Omental fat pad (tissue), 4 donors: Measurements from ENCODE around the gene CLK1. TPM values are rescaled to one million over a fixed set of nuclear protein-coding genes. Genes with fewer than 3 reads are reported as not detected.

Experiments
- ATAC-seq: fragments of 150-250 bp; one replicate; pipeline ENCODE4 v1.9.1; 2016; ENCODE audit warnings: mild to moderate bottlenecking, moderate library complexity; ENCODE audit not compliant: low FRiP score
- DNase-seq: peaks from one replicate; pipeline ENCODE4 v3.0.0-alpha.2; 2019; ENCODE audit warnings: low spot score
- total RNA-seq, 4 donors: library from RNA; depleted of rRNA; stranded (reverse); fragments of >200 nt; gene quantifications; one replicate each; pipeline ENCODE4 v1.1.0, GENCODE V29; 2016
- TF ChIP-seq, protein P1 (sequence below), 3 donors: fragments of 450-650 bp; IDR thresholded peaks; one replicate each; pipeline ENCODE4 v1.5.1; 2016 to 2017; ENCODE audit warnings: antibody characterized with exemption in 3 of 3, mild to moderate bottlenecking in 3 of 3, moderate library complexity in 2 of 3

The CLK1 gene
- total RNA-seq, 4 donors from 2014 or later, result 115 to 224 (median 126) TPM

DNA sequence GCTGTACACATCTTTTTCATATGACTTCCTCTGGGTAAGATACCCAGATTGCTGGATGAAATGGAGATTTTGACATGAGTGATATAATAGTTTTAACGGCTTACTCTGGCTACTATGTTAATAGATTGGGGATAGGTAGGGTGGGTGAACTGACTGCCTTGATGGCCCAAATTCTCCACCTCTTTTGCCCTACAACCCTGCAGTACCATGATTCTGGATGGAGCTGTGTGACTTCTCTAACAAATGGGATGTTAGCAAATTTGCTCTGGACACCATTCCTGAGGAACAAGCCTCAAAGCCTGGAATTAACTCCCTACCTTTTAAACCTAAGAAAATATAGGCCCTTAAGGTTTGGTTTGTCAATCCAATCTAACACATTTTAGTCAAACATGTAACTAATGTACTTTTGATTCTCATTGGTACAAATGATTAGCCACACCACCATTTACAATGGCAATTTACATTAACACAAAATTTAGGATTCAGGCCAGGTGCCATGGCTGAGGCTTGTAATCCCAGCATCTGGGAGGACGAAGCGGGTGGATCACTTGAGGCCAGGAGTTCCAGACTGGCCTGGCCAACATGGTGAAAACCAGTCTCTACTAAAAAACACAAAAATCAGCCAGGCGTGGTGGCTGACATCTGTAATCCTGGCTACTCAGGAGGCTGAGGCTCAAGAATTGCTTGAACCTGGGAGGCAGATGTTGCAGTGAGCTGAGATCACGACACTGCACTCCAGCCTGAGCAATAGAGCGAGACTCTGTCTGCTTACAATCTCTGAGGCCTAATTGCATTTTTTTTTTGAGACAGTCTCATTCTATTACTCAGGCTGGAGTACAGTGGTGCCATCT lies 12.8 kb downstream of the CLK1 start:
- DNase-seq (no peak), ATAC-seq (no peak)
- TF ChIP-seq, protein P1, sequence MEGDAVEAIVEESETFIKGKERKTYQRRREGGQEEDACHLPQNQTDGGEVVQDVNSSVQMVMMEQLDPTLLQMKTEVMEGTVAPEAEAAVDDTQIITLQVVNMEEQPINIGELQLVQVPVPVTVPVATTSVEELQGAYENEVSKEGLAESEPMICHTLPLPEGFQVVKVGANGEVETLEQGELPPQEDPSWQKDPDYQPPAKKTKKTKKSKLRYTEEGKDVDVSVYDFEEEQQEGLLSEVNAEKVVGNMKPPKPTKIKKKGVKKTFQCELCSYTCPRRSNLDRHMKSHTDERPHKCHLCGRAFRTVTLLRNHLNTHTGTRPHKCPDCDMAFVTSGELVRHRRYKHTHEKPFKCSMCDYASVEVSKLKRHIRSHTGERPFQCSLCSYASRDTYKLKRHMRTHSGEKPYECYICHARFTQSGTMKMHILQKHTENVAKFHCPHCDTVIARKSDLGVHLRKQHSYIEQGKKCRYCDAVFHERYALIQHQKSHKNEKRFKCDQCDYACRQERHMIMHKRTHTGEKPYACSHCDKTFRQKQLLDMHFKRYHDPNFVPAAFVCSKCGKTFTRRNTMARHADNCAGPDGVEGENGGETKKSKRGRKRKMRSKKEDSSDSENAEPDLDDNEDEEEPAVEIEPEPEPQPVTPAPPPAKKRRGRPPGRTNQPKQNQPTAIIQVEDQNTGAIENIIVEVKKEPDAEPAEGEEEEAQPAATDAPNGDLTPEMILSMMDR (IDR thresholded peaks at IDR 0.05), result no peak

DNA sequence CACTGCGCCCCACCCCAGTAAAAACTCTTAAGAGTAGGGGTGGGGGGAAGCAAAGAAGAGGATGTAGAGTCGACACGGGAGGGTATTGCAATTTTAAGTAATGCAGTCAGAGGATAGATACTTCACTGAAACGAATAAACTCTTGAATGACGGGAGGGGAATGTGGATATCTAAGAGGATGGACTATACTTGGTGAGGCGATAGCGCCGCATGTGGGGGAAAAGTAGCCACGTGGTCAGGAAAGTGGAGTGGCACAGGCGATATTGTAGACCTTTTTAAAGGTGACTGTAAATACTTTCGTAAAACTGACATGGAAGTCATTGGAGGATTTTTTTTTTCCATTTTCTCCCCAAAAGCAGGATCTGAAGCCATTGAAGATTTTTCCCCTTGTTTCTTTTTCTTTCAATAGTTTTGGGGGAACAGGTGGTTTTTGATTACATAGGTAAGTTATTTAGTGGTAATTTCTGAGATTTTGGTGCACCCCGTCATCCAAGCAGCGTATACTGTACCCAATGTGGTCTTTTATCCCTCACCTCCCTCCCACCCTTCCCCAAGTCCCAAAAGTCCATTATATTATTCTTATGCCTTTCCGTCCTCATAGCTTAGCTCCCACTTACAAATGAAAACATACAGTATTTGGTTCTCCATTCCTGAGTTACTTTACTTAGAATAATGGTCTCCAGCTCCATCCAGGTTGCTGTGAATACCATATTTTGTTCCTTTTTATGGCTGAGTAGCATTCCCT lies 13.8 kb downstream of the CLK1 start:
- TF ChIP-seq, protein P1 (IDR thresholded peaks at IDR 0.05), result no peak
- DNase-seq, result no peak
- no peak for ATAC-seq

DNA sequence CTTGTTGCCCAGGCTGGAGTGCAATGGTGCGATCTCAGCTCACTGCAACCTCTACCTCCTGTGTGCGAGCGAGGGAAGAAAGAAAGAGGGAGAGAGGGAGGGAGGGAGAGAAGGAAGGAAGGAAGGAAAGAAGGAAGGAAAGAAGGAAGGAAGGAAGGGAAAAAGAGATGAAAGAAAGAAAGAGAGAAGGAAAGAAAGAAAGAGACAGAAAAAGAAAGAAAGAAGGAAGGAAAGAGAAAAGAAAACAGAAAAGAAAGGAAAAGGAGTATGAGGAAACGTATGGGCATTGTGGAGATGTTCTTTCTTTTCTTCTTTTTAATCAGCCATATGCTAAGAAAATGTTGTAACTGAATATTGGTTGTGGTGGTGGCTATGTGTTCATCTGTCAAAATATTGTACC lies 16.5 kb downstream of the CLK1 start:
- DNase-seq (no peak), ATAC-seq (no peak)
- TF ChIP-seq, protein P1 (IDR thresholded peaks at IDR 0.05), result no peak

DNA sequence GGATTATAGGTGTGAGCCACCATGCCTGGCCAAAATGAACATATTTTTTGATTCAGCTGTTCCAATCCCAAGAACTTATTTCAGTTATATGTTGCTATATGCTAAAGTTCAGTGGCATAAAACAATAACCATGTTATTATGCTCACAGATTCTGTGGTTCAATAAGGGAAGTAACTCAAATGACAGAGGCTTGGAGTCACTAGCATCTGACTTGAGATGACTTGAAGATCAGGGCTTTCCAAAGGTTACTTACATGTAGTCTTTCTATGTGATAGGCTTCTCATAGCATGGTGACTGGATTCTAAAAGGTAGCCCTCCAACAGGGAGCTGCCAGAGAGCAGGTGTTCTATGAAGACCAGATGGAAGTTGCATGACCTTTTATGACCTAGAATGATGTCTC lies 17.2 kb downstream of the CLK1 start:
- TF ChIP-seq, protein P1 (IDR thresholded peaks at IDR 0.05), result no peak
- no peak for ATAC-seq
- DNase-seq, result no peak

DNA sequence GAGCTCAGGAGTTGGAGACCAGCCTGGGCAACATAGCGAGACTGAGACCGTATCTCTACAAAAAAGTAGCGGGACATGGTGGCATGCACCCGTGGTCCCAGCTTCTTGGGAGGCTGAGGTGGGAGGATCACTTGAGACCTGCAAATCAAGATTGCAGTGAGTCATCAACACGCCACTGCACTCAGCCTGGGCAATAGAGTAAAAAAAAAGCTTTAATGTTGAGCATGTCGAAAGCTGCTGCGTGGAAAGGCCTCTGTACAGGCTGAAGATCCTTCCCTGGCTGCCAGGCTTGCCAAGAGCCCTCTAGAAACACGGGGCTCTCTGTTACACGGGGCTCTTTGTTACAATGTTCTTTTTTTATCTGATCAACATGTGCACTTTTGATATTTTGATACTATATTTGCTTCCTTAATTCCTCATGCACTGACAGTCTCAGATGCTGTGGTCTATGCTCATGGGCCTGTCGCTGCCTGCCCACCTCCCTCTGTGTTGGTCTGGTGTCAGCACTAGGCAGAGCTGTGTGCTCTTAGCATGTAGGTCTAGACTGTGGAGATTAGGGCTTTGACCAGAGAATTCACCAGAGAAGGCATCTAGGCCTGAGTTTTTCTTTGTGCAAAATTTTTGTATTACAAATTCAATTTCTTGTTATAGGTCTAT lies 18.7 kb downstream of the CLK1 start:
- no peak for ATAC-seq
- TF ChIP-seq, protein P1 (IDR thresholded peaks at IDR 0.05), result no peak
- DNase-seq, result no peak

DNA sequence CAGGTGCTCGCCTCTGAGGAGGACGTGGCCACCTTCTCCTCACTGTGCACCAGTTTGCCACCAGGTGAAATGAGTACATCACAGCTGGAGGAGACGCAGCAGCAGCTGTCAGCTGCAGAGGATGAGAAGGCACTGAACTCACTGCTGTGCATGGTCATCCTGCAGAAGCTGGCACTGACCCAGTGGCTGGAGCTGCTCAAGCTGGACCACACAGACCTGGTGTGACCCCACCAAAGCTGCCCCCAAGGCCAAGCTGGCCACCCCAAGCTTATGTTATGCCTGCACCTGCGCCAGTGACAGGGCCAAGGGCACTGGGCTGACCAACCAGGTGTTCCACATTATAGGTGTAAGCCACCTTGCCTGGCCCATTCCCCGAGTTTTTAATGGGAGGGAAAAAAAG lies 19.3 kb downstream of the CLK1 start:
- DNase-seq, result no peak
- TF ChIP-seq, protein P1 (IDR thresholded peaks at IDR 0.05), result no peak
- peak; percentile 48 for ATAC-seq
